GM08714 (cell line): ENCODE data around the gene REC8.
"Not testable (repeated sequence)": the region's sequence is repeated elsewhere in the genome, so short reads cannot be mapped to it uniquely, and the experiment has no call there.

Experiments used
- H3K4me3 ChIP-seq: fragments of 200-500 bp; sonication (Bioruptor generic); 2 replicates; pipeline ENCODE4 v1.5.1; 2014; ENCODE audit warnings: mild to moderate bottlenecking, low read length, inconsistent platforms
- ZNF274 ChIP-seq: IDR thresholded peaks from 2 replicates; pipeline ENCODE4 v1.6.1; 2012; ENCODE audit warnings: mild to moderate bottlenecking, low read depth, low read length

Gene REC8

GRCh38 chr14:24204163-24205146 lies 32.6 kb downstream of the REC8 start:
- no peak overlapping the region for H3K4me3 ChIP-seq
- TF ChIP-seq ZNF274: no peak

- TF ChIP-seq ZNF274: no peak
Observed at GRCh38 chr14:24206260-24207103, 34.6 kb downstream of the REC8 start.

GRCh38 chr14:24207104-24207551 lies 35.2 kb downstream of the REC8 start:
- TF ChIP-seq ZNF274: no peak
- no peak overlapping the region for H3K4me3 ChIP-seq

More at GRCh38 chr14:24206260-24207103, 34.6 kb downstream of the REC8 start:
- no peak overlapping the region for H3K4me3 ChIP-seq

- no peak overlapping the region for H3K4me3 ChIP-seq
- TF ChIP-seq ZNF274: no peak
Observed at GRCh38 chr14:24207625-24208024, 35.7 kb downstream of the REC8 start.

GRCh38 chr14:24211311-24211710 lies 39.4 kb downstream of the REC8 start:
- no peak for TF ChIP-seq ZNF274
- H3K4me3 ChIP-seq: no peak overlapping the region

- peak within 1 kb of the TSS; percentile 80 for H3K4me3 ChIP-seq
- TF ChIP-seq ZNF274: no peak
Observed at GRCh38 chr14:24212924-24213865, 41.3 kb downstream of the REC8 start, which contains the start of gene CHMP4A. CHMP4A (minus strand) TSS chr14:24213488; CDS start chr14:24213439, 49 bp downstream.

GRCh38 chr14:24213866-24214662 lies 42.2 kb downstream of the REC8 start:
- TF ChIP-seq ZNF274: no peak
- H3K4me3 ChIP-seq: peak overlapping the region; percentile 80; the same call in 1 of the 2 replicates

GRCh38 chr14:24215495-24216344 lies 43.8 kb downstream of the REC8 start, which contains the start of gene MDP1:
MDP1 (minus strand) TSS chr14:24216066; CDS start chr14:24215955, 111 bp downstream.
- no peak for TF ChIP-seq ZNF274
- peak within 1 kb of the TSS; percentile 72 for H3K4me3 ChIP-seq

- no peak for TF ChIP-seq ZNF274
- peak overlapping the region; percentile 12; the same call in 1 of the 2 replicates for H3K4me3 ChIP-seq
Observed at GRCh38 chr14:24216345-24216699, 44.4 kb downstream of the REC8 start.

GRCh38 chr14:24216876-24217275 lies 45.0 kb downstream of the REC8 start:
- H3K4me3 ChIP-seq: not testable (repeated sequence)

- no peak overlapping the region for H3K4me3 ChIP-seq
- TF ChIP-seq ZNF274: no peak
Observed at GRCh38 chr14:24219080-24219479, 47.2 kb downstream of the REC8 start.

GRCh38 chr14:24219521-24219920 lies 47.6 kb downstream of the REC8 start:
- no peak for TF ChIP-seq ZNF274
- no peak overlapping the region for H3K4me3 ChIP-seq

GRCh38 chr14:24222987-24223386 lies 51.1 kb downstream of the REC8 start:
- H3K4me3 ChIP-seq: not testable (repeated sequence)
